ENCODE results near the gene TNFRSF13B.

The TNFRSF13B gene

GRCh38 chr17:16945136-16945482, 26.8 kb downstream of the TNFRSF13B start:
- no peak overlapping the region for H3K23ac ChIP-seq (ENCODE audit: low read length)
- no peak overlapping the region for H4K12ac ChIP-seq (ENCODE audit: low read depth, low read length)
- no peak overlapping the region for H2AK5ac ChIP-seq (ENCODE audit: low read length)
- H2BK120ac ChIP-seq (ENCODE audit: insufficient read depth, low read length, poor library complexity) = no peak overlapping the region
- H3K27ac ChIP-seq (ENCODE audit: low read depth, low read length) = no peak overlapping the region
- no peaks in the 10 kb centered on the region for H3K4me1 ChIP-seq (ENCODE audit: control insufficient read depth in 1 of 2, insufficient read depth in 2 of 2, low read length in 2 of 2)
- no peak overlapping the region for H3K14ac ChIP-seq (ENCODE audit: low read length)
- H4K91ac ChIP-seq (ENCODE audit: low read depth, low read length) = no peak overlapping the region
- H2AFZ ChIP-seq (ENCODE audit: insufficient read depth, low read length, poor library complexity) = no peak overlapping the region
- no CpG with 5 or more reads among the region's 6 CpGs for WGBS (ENCODE audit: extremely low coverage, insufficient coverage, insufficient read length)
- H3K4ac ChIP-seq (ENCODE audit: low read depth, low read length) = no peak overlapping the region
- no peak overlapping the region for H3K9ac ChIP-seq (ENCODE audit: low read length)
- no peaks in the 10 kb centered on the region for H3K79me2 ChIP-seq (ENCODE audit: control insufficient read depth, insufficient read depth, low read length, poor library complexity)
- H2BK12ac ChIP-seq (ENCODE audit: low read length) = no peak overlapping the region
- DNase-seq = no peak
- H2BK5ac ChIP-seq (ENCODE audit: low read depth, low read length, poor library complexity) = no peak overlapping the region
- no peak overlapping the region for H3K4me3 ChIP-seq (ENCODE audit: low read depth, low read length)
- H3K4me2 ChIP-seq (ENCODE audit: low read length) = no peak overlapping the region
- H3K36me3 ChIP-seq (ENCODE audit: control insufficient read depth in 1 of 2, insufficient read depth in 2 of 2, low read length in 2 of 2) = no peaks in the 10 kb centered on the region
- H4K8ac ChIP-seq (ENCODE audit: low read depth, low read length) = no peak overlapping the region
- no peaks in the 10 kb centered on the region for H3K27me3 ChIP-seq (ENCODE audit: insufficient read depth, low read length)
- H3K18ac ChIP-seq (ENCODE audit: low read length) = no peak overlapping the region
- no peaks in the 10 kb centered on the region for H3K79me1 ChIP-seq (ENCODE audit: low read length)
- peaks cover 6% of the 10 kb centered on the region for H3K9me3 ChIP-seq (ENCODE audit: insufficient read depth, low read depth, low read length)

- Histone ChIP-seq H3K18ac (ENCODE audit: low read length) (no peak overlapping the region), H2AK5ac (ENCODE audit: low read length) (no peak overlapping the region), H3K9me3 (ENCODE audit: insufficient read depth, low read depth, low read length) (peaks cover 6% of the 10 kb centered on the region), H2BK120ac (ENCODE audit: insufficient read depth, low read length, poor library complexity) (no peak overlapping the region), H3K27me3 (ENCODE audit: insufficient read depth, low read length) (no peaks in the 10 kb centered on the region), H3K9ac (ENCODE audit: low read length) (no peak overlapping the region), H4K12ac (ENCODE audit: low read depth, low read length) (no peak overlapping the region), H2BK12ac (ENCODE audit: low read length) (no peak overlapping the region), H2AFZ (ENCODE audit: insufficient read depth, low read length, poor library complexity) (no peak overlapping the region), H3K23ac (ENCODE audit: low read length) (no peak overlapping the region), H3K4ac (ENCODE audit: low read depth, low read length) (no peak overlapping the region), H3K4me2 (ENCODE audit: low read length) (no peak overlapping the region), H3K79me2 (ENCODE audit: control insufficient read depth, insufficient read depth, low read length, poor library complexity) (no peaks in the 10 kb centered on the region), H2BK5ac (ENCODE audit: low read depth, low read length, poor library complexity) (no peak overlapping the region), H4K8ac (ENCODE audit: low read depth, low read length) (no peak overlapping the region), H3K4me3 (ENCODE audit: low read depth, low read length) (no peak overlapping the region), H3K14ac (ENCODE audit: low read length) (no peak overlapping the region), H3K4me1 (ENCODE audit: control insufficient read depth in 1 of 2, insufficient read depth in 2 of 2, low read length in 2 of 2) (no peaks in the 10 kb centered on the region), H4K91ac (ENCODE audit: low read depth, low read length) (no peak overlapping the region), H3K79me1 (ENCODE audit: low read length) (no peaks in the 10 kb centered on the region), H3K27ac (ENCODE audit: low read depth, low read length) (no peak overlapping the region), H3K36me3 (ENCODE audit: control insufficient read depth in 1 of 2, insufficient read depth in 2 of 2, low read length in 2 of 2) (no peaks in the 10 kb centered on the region)
- no CpG with 5 or more reads among the region's 14 CpGs for WGBS (ENCODE audit: extremely low coverage, insufficient coverage, insufficient read length)
- DNase-seq = no peak
Measured at GRCh38 chr17:16944334-16945135, 27.4 kb downstream of the TNFRSF13B start.

- H3K79me2 ChIP-seq (ENCODE audit: control insufficient read depth, insufficient read depth, low read length, poor library complexity) = no peaks in the 10 kb centered on the region
- H3K4me3 ChIP-seq (ENCODE audit: low read depth, low read length) = no peak overlapping the region
- no peaks in the 10 kb centered on the region for H3K79me1 ChIP-seq (ENCODE audit: low read length)
- H3K4me2 ChIP-seq (ENCODE audit: low read length) = no peak overlapping the region
- no peak overlapping the region for H3K27ac ChIP-seq (ENCODE audit: low read depth, low read length)
- H4K12ac ChIP-seq (ENCODE audit: low read depth, low read length) = no peak overlapping the region
- no peak overlapping the region for H2BK5ac ChIP-seq (ENCODE audit: low read depth, low read length, poor library complexity)
- H4K8ac ChIP-seq (ENCODE audit: low read depth, low read length) = no peak overlapping the region
- H2AFZ ChIP-seq (ENCODE audit: insufficient read depth, low read length, poor library complexity) = no peak overlapping the region
- no peak overlapping the region for H2BK12ac ChIP-seq (ENCODE audit: low read length)
- H3K4me1 ChIP-seq (ENCODE audit: control insufficient read depth in 1 of 2, insufficient read depth in 2 of 2, low read length in 2 of 2) = no peaks in the 10 kb centered on the region
- no peak overlapping the region for H4K91ac ChIP-seq (ENCODE audit: low read depth, low read length)
- no peak for DNase-seq
- no peaks in the 10 kb centered on the region for H3K36me3 ChIP-seq (ENCODE audit: control insufficient read depth in 1 of 2, insufficient read depth in 2 of 2, low read length in 2 of 2)
- no peak overlapping the region for H3K4ac ChIP-seq (ENCODE audit: low read depth, low read length)
- no peaks in the 10 kb centered on the region for H3K27me3 ChIP-seq (ENCODE audit: insufficient read depth, low read length)
- no peak overlapping the region for H2AK5ac ChIP-seq (ENCODE audit: low read length)
- no peak overlapping the region for H2BK120ac ChIP-seq (ENCODE audit: insufficient read depth, low read length, poor library complexity)
- no peak overlapping the region for H3K14ac ChIP-seq (ENCODE audit: low read length)
- H3K9me3 ChIP-seq (ENCODE audit: insufficient read depth, low read depth, low read length) = peaks cover 5% of the 10 kb centered on the region
- no peak overlapping the region for H3K18ac ChIP-seq (ENCODE audit: low read length)
- no CpG with 5 or more reads among the region's 16 CpGs for WGBS (ENCODE audit: extremely low coverage, insufficient coverage, insufficient read length)
- H3K23ac ChIP-seq (ENCODE audit: low read length) = no peak overlapping the region
- H3K9ac ChIP-seq (ENCODE audit: low read length) = no peak overlapping the region
Measured at GRCh38 chr17:16943541-16944333, 28.2 kb downstream of the TNFRSF13B start.

GRCh38 chr17:16943032-16943352, 28.9 kb downstream of the TNFRSF13B start:
- Histone ChIP-seq H3K27ac (ENCODE audit: low read depth, low read length) (no peak overlapping the region), H2AFZ (ENCODE audit: insufficient read depth, low read length, poor library complexity) (no peak overlapping the region), H3K79me1 (ENCODE audit: low read length) (no peaks in the 10 kb centered on the region), H3K27me3 (ENCODE audit: insufficient read depth, low read length) (no peaks in the 10 kb centered on the region), H3K79me2 (ENCODE audit: control insufficient read depth, insufficient read depth, low read length, poor library complexity) (no peaks in the 10 kb centered on the region), H2BK5ac (ENCODE audit: low read depth, low read length, poor library complexity) (no peak overlapping the region), H3K4me1 (ENCODE audit: control insufficient read depth in 1 of 2, insufficient read depth in 2 of 2, low read length in 2 of 2) (no peaks in the 10 kb centered on the region), H4K91ac (ENCODE audit: low read depth, low read length) (no peak overlapping the region), H3K36me3 (ENCODE audit: control insufficient read depth in 1 of 2, insufficient read depth in 2 of 2, low read length in 2 of 2) (no peaks in the 10 kb centered on the region), H3K9ac (ENCODE audit: low read length) (no peak overlapping the region), H2BK120ac (ENCODE audit: insufficient read depth, low read length, poor library complexity) (no peak overlapping the region), H3K4me2 (ENCODE audit: low read length) (no peak overlapping the region), H3K18ac (ENCODE audit: low read length) (no peak overlapping the region), H3K4me3 (ENCODE audit: low read depth, low read length) (no peak overlapping the region), H2BK12ac (ENCODE audit: low read length) (no peak overlapping the region), H2AK5ac (ENCODE audit: low read length) (no peak overlapping the region), H3K23ac (ENCODE audit: low read length) (no peak overlapping the region), H4K8ac (ENCODE audit: low read depth, low read length) (no peak overlapping the region), H3K9me3 (ENCODE audit: insufficient read depth, low read depth, low read length) (peaks cover 2% of the 10 kb centered on the region), H4K12ac (ENCODE audit: low read depth, low read length) (no peak overlapping the region), H3K4ac (ENCODE audit: low read depth, low read length) (no peak overlapping the region), H3K14ac (ENCODE audit: low read length) (no peak overlapping the region)
- DNase-seq = no peak
- no CpG with 5 or more reads among the region's 3 CpGs for WGBS (ENCODE audit: extremely low coverage, insufficient coverage, insufficient read length)

All from trophoblast cell (in vitro differentiated cells and primary cell).